ENCODE data around the gene PRR13.

GRCh38 chr12:53461059-53461458, 19.5 kb downstream of the PRR13 start:
- TF ChIP-seq CTCF (IDR thresholded peaks at IDR 0.05): no peak
- no peak for TF ChIP-seq POLR2A (IDR thresholded peaks at IDR 0.05)

Measured in Peyer's patch (tissue), 4 donors.